Suprapubic skin (tissue), 4 donors: Measurements from ENCODE around the gene THOC5. TPM values are rescaled to one million over a fixed set of nuclear protein-coding genes. Genes with fewer than 3 reads are reported as not detected.

Experiments
- DNase-seq, 2 donors: peaks; one replicate each; pipeline ENCODE4 v3.0.0-alpha.2; 2019; ENCODE audit warnings: low spot score in 2 of 2
- H3K27ac ChIP-seq: fragments of 200-600 bp; sonication (generic); one replicate; pipeline ENCODE4 v1.5.1; 2019
- H3K27me3 ChIP-seq: fragments of 200-600 bp; sonication (generic); one replicate; pipeline ENCODE4 v1.5.1; 2019
- H3K36me3 ChIP-seq: fragments of 200-600 bp; sonication (generic); one replicate; pipeline ENCODE4 v1.5.1; 2019
- H3K4me1 ChIP-seq: fragments of 200-600 bp; sonication (generic); one replicate; pipeline ENCODE4 v1.5.1; 2019
- H3K4me3 ChIP-seq: fragments of 200-600 bp; sonication (generic); one replicate; pipeline ENCODE4 v1.5.1; 2019; ENCODE audit warnings: mild to moderate bottlenecking
- H3K9me3 ChIP-seq: fragments of 200-600 bp; sonication (generic); one replicate; pipeline ENCODE4 v1.5.1; 2019
- CTCF ChIP-seq, 2 donors: fragments of 200-600 bp in 1 of 2; fragments of 450-650 bp in 1 of 2; sonication (generic) in 1 of 2; IDR thresholded peaks; one replicate each; pipeline ENCODE4 v1.5.1; 2016 to 2019; ENCODE audit warnings: antibody characterized with exemption in 2 of 2, mild to moderate bottlenecking in 1 of 2, moderate library complexity in 1 of 2
- EP300 ChIP-seq: sonication (generic); formaldehyde crosslinking; IDR thresholded peaks from one replicate; pipeline ENCODE4 v1.6.1; 2017; ENCODE audit warnings: antibody characterized with exemption
- POLR2A ChIP-seq, 2 donors: fragments of 450-650 bp; IDR thresholded peaks; one replicate each; pipeline ENCODE4 v1.6.1; 2017; ENCODE audit warnings: antibody characterized with exemption in 2 of 2, mild to moderate bottlenecking in 2 of 2, moderate library complexity in 2 of 2
- POLR2AphosphoS5 ChIP-seq, 3 donors: sonication (generic); formaldehyde crosslinking; IDR thresholded peaks; one replicate each; pipeline ENCODE4 v1.6.1; 2017; ENCODE audit warnings: antibody characterized with exemption in 3 of 3
- WGBS: methylation state at CpG from one replicate; pipeline ENCODE4 v1.1.5; 2018; 5-methylcytosine and 5-hydroxymethylcytosine counted together
- total RNA-seq, 4 donors: library from RNA; depleted of rRNA; stranded (reverse); fragments of >200 nt; gene quantifications; one replicate each; pipeline ENCODE4 v1.1.0, GENCODE V29; 2016

THOC5 gene
- total RNA-seq, 4 donors from 2014 or later: 19.8 to 41.5 (median 27.8) TPM

DNA sequence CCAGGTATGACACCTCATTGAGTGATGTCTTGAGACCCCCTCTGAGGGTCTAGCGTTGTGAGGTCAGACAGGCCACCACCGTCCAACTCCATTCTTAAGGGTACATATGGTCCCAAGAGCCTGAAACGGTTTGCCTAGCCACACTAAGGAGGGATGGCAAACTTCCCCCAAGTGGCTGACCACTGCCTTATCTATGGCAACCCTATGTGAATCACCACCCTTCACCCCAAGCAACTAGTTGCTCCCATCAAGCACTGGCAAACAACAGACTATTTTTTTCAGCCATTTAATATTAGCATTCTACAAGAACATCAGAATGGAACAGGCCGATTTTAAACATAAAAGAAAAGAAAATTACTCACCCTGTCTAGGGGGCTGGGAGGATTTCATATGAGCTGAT lies 22.8 kb downstream of the THOC5 start:
- Histone ChIP-seq H3K27me3 (no peaks in the 10 kb centered on the region), H3K27ac (no peak overlapping the region), H3K9me3 (no peaks in the 10 kb centered on the region), H3K4me1 (no peaks in the 10 kb centered on the region), H3K4me3 (no peak overlapping the region), H3K36me3 (peaks cover 98% of the 10 kb centered on the region)
- no peak for DNase-seq
- TF ChIP-seq EP300 (no peak), CTCF (IDR thresholded peaks at IDR 0.05) (no peak), POLR2A (IDR thresholded peaks at IDR 0.05) (no peak), POLR2AphosphoS5 (IDR thresholded peaks at IDR 0.05) (no peak)
- 90% methylated on average over 4 of the region's 4 CpGs for WGBS

DNA sequence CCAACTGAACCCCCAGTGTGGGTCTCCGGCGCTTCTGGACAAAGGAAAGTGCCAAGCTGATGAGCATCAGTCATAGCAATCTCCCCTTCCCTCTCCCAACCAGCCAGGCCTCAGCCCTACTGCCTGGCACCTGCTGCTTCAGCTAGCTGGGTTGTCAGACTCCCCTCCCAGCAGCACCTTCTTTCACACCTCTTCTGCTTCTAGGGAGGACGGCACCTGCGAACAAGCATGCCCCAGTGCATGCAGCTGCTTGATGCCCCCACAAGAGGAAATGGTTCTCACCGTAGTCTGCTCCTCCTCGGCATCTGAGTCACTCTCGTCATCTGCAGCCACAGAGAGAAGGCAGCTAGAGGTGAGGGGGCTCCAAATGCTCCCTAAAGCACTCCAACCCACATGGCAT lies 25.4 kb downstream of the THOC5 start:
- H3K4me1 ChIP-seq: no peaks in the 10 kb centered on the region
- H3K27ac ChIP-seq: no peak overlapping the region
- H3K36me3 ChIP-seq: peaks cover 98% of the 10 kb centered on the region
- DNase-seq: no peak
- TF ChIP-seq POLR2A (IDR thresholded peaks at IDR 0.05) (no peak), EP300 (no peak), CTCF (IDR thresholded peaks at IDR 0.05) (no peak), POLR2AphosphoS5 (IDR thresholded peaks at IDR 0.05) (no peak)
- H3K9me3 ChIP-seq: no peaks in the 10 kb centered on the region
- no peak overlapping the region for H3K4me3 ChIP-seq
- no peaks in the 10 kb centered on the region for H3K27me3 ChIP-seq
- WGBS: 91% methylated on average over 7 of the region's 7 CpGs

- H3K27ac ChIP-seq: no peak overlapping the region
These were observed 28.9 kb downstream of the THOC5 start for GRCh38 chr22:29524442-29525191.

DNA sequence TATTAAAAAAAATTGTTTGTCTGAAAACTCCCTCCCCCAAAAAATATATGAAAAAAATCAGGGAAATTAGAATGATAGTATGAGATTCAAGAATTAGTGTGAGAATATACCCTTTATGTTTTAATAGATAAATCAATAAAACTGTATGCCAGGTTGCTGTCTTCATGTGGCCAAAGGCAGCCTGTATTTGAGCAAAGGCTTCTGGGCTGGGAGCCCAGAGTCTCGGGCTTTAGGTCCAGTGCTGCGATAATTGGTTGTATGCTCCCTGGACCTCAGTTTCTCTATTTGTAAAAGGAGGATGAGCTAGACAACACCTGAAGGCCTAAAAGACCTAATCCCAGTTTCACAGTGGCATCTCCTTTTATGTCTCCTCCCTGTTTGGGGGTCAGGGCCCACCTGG lies 29.8 kb downstream of the THOC5 start:
- no peak for TF ChIP-seq POLR2A (IDR thresholded peaks at IDR 0.05)
- TF ChIP-seq CTCF (IDR thresholded peaks at IDR 0.05): no peak
- TF ChIP-seq POLR2AphosphoS5 (IDR thresholded peaks at IDR 0.05): no peak
- TF ChIP-seq EP300: no peak
- DNase-seq: no peak
- H3K36me3 ChIP-seq: peaks cover 93% of the 10 kb centered on the region
- no peaks in the 10 kb centered on the region for H3K4me1 ChIP-seq
- H3K27me3 ChIP-seq: no peaks in the 10 kb centered on the region
- 87% methylated on average over 2 of the region's 2 CpGs for WGBS
- no peaks in the 10 kb centered on the region for H3K9me3 ChIP-seq
- H3K27ac ChIP-seq: no peak overlapping the region
- no peak overlapping the region for H3K4me3 ChIP-seq

More at GRCh38 chr22:29524442-29525191, 28.9 kb downstream of the THOC5 start:
- TF ChIP-seq CTCF (IDR thresholded peaks at IDR 0.05) (peak in 1 of 2 donors; percentile 18), POLR2AphosphoS5 (IDR thresholded peaks at IDR 0.05) (no peak), POLR2A (IDR thresholded peaks at IDR 0.05) (no peak), EP300 (no peak)
- Histone ChIP-seq H3K4me3 (no peak overlapping the region), H3K27me3 (no peaks in the 10 kb centered on the region), H3K4me1 (no peaks in the 10 kb centered on the region), H3K9me3 (no peaks in the 10 kb centered on the region), H3K36me3 (peaks cover 93% of the 10 kb centered on the region)
- WGBS: 53% methylated on average over 5 of the region's 5 CpGs
- no peak for DNase-seq

DNA sequence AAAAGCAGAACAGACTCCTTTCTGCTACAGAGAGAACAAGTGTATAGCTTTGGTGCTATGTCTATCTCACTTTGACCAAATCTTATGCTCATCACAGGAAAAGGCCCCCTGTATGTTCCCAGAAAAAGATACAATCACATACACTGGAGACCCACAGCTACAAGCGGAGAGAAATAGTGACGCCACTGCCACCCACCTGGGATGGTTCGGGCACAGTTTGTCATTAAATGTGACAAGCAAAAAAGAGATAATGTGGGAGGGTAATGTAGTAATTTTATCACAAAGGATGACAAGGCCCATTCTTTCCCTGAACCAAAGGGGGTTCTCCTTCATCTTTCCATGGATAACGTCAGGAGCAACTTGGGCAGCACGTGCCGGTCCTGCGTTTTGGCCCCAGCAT lies 32.0 kb downstream of the THOC5 start:
- no peak for TF ChIP-seq CTCF (IDR thresholded peaks at IDR 0.05)
- no peak for TF ChIP-seq EP300
- TF ChIP-seq POLR2A (IDR thresholded peaks at IDR 0.05): no peak
- no peak for TF ChIP-seq POLR2AphosphoS5 (IDR thresholded peaks at IDR 0.05)
- no peaks in the 10 kb centered on the region for H3K27me3 ChIP-seq
- WGBS: 93% methylated on average over 7 of the region's 7 CpGs
- no peak for DNase-seq
- peaks cover 93% of the 10 kb centered on the region for H3K36me3 ChIP-seq
- H3K4me3 ChIP-seq: no peak overlapping the region
- H3K9me3 ChIP-seq: no peaks in the 10 kb centered on the region
- no peaks in the 10 kb centered on the region for H3K4me1 ChIP-seq
- H3K27ac ChIP-seq: no peak overlapping the region
